HG03103 (cell line): ENCODE data around the gene SLC29A2.

Source experiments
- ATAC-seq: cut with Tn5 transposase; IDR thresholded peaks from one replicate; pipeline ENCODE4 v1.9.1; 2021; ENCODE audit warnings: low read depth; ENCODE audit not compliant: unreplicated experiment

SLC29A2 gene, protein sequence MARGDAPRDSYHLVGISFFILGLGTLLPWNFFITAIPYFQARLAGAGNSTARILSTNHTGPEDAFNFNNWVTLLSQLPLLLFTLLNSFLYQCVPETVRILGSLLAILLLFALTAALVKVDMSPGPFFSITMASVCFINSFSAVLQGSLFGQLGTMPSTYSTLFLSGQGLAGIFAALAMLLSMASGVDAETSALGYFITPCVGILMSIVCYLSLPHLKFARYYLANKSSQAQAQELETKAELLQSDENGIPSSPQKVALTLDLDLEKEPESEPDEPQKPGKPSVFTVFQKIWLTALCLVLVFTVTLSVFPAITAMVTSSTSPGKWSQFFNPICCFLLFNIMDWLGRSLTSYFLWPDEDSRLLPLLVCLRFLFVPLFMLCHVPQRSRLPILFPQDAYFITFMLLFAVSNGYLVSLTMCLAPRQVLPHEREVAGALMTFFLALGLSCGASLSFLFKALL

DNA sequence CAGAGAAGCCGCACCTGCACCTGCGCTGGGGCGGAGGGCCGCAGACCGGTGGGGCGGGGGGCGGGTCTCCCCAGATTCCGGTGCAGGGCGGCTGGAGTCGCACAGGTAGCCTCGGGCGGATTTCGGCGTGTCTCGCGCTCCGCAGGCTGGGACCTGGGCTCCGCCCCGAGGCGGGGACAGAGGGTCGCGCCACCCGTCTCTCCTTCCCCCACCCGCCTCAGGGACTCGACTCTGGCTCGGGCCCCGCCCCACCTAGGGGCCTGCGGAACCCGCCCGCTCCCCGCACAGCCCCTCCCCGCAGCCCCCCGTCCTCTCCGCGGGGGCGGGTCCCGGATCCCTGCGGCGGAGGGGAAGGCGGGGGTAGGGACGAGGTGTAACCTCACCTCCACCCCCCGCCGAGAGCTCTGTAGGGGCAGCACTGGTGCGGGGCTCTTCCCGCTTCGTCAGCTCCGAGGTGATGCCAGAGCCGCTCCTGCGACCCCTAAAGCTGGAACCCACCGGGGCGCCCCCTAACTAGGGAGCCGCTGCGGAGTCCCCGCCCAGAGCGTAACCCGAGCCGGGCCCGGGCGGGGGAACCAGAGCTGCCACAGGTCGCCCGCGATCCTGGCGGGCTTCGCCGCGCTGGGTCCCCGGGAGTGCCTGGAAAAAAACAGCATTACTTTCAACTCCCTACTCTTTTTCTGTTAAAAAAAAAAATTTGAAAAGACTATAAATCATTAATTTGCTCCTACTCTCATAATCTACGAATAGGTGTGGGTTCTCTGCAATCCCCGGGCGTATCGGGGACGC, at the start of gene SLC29A2:
TSS of gene SLC29A2 (minus strand) at position 134 of the 789 bp plus-strand sequence. CDS start 169 bp downstream, outside the sequence.
- ATAC-seq: peak; percentile 49

DNA sequence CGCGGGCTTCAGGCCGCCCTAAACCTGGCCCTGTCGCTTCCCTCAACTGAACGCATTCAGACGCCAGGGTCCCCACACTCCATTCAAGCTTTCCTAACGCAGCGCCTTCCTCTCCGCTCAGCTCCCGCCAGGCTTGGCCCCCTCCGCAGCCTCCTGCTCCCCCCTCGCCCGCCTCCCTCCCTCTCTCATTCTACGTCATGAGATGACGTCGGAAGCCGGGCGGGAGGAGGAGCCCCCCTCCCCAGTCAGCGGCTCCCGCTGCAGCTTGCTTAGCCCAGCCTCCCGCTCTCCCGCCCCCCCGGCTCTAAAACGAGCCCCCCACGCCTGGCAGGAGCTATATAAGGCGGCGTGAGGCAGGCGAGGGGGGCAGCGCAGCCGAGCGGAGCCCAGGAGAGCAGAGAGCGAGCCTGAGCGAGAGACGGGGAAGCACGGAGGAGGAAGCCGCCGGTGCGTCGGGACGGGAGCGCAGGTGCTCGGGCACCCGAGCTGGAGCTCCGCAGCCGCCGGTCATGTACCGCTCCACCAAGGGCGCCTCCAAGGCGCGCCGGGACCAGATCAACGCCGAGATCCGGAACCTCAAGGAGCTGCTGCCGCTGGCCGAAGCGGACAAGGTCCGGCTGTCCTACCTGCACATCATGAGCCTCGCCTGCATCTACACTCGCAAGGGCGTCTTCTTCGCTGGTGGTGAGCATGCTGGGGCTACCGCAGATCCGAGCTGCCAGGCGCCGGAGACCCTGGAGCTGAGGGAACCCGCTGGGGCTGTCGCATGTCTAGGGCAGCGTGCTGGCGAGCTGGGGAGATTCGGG, 49.3 kb upstream of the SLC29A2 start, which contains the start of gene NPAS4:
TSS of gene NPAS4 (plus strand) at position 365 of the 806 bp plus-strand sequence. CDS start at position 510, 145 bp downstream.
- ATAC-seq: no peak

DNA sequence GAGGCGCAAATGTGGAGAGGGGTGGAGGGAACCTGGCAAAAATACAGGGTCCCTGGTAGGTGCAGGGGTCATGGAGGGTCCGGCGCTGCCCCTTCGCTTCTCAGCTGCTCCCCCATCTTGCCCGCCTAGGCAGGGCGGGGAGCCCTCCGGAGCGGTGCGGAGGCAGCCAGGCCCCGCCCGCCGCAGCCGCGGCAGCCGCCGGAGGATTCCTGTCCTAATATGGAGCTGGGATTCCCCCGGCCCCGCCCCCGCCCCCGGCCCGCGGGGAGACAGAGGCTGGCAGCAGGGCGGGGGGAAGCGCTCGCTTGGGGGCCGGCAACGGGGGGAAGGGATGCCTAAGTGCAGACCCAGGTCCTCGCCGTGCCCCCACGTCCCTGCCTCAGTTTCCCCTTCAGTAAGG, 48.3 kb upstream of the SLC29A2 start:
- ATAC-seq: no peak

DNA sequence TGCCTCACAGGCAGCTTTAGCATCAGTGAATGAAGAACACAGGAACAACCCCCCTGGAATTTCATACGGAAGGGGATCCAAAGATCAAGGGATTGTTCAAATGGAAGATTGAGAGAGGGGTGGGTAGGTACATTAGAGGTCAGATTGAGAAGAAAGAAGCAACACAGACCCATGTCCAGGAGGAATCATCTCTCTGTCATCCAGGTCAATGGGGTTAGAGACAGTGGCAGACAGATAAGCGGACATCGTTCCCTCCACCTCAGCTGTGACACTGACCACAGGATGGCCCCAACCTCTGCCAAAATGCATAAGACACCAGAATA, 47.4 kb upstream of the SLC29A2 start:
- no peak for ATAC-seq

DNA sequence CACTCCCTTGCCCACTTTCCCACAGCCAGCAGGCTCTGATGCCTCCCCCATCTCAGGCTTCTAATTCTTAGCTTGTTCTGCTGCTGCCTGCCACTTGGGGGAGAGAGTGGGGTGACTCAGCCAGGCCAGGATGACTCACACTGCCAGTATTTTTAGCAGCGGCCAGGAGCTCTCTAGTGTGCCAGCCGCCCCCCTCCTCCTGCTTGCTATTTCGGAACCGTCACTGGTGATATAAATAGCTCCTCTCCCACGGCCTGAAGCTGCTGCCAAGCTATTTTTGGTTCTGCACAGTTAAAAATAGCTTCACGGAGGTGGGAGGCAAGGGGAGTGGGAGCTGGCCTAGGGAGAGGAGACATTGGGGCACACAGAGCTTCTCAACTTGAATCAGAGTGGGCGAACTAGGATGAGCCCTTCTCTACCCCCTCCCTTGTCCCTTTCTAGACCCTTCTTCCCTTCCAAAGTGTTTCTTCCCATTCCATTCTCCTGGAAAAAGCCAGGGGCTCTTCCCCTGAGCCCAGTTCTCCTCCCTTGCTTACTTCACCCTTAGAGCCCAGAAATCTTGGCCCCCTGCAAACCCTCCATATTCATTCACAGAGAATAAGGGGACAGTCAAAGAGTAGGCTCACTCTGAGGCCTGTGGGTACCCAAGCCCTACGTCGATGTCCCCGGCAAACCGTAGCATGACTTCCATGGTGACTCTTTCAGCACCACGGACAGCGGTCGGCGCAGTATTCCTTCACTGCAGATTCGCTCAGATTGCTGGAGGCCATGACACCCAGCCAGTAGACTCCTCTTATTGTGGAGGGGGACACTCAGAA, 46.8 kb upstream of the SLC29A2 start:
- peak; percentile 45 for ATAC-seq

DNA sequence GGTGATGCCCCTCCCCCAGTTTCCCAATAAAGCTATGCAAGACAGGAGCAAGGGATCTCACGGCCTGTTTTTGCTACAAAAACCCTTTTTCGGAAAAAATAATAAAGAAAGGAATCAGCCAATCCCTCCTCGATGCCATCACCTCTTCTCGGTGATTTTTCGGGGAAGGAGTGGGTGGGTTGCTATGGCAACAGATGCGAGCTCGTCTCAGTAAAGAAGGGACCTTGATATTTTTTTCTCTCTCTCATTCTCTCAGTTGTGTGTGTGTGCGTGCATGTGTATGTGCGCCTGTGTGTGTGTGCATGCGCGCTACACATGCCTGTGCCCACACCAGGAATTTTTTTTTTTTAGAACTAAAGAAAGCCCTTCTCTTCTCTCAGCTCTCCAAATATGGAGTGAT, 45.4 kb upstream of the SLC29A2 start:
- ATAC-seq: no peak

DNA sequence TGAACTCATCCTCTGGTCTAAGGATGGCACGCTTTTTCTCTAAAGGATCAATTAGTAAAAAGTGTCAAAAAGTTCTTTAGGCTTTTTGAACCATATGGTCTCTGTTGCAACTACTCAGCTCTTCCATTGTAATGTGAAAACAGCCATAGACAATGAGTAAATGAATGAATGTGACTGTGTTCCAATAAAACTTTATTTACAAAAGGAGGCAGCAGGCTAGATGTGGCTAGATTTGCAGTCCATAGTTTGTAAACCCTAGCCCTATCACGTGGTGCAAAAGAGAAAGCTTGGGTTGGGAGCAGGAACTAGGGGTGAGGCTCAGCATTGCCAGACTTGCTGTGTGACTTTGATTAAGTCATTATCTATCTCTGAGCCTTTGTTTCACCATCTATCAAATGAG, 43.9 kb upstream of the SLC29A2 start:
- ATAC-seq: no peak

DNA sequence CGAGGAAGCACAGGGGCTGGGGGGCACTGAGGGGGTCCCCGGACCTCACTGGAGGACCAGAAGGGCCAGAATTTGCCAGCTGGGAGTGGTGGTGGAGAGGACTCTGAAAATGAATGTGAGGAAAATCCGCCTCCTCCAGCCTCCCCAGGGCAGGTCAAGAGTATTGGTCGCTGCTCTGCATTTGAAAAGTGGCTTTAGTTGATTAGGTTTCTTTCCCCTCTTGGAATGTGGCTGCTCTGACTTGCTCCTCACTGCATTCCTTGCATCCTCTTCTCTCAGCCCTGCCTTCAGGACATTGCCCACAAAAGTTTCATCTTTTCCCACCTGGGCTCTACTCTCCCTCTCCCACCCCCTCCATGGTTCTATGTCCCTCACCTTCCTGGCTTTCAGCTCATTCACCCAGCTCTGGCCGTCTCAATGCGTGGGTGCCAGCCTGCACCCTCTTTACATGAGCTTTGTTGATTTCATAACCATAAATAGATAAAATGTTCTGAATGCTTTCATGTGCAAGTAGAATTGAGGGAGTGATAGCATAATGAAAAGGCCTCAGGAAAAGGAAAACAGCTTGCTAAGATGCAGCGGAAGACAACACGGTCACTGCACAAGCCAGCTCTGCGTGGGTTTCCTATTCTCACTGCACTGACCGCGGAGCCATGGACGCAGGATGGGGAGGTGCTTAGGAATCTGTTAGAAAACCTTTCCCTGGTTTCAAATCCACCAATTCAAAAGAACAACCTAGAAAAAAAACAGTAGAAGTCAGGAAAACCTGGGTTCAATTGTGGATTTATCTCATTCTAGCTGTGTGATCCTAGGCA, 42.8 kb upstream of the SLC29A2 start:
- ATAC-seq: no peak

DNA sequence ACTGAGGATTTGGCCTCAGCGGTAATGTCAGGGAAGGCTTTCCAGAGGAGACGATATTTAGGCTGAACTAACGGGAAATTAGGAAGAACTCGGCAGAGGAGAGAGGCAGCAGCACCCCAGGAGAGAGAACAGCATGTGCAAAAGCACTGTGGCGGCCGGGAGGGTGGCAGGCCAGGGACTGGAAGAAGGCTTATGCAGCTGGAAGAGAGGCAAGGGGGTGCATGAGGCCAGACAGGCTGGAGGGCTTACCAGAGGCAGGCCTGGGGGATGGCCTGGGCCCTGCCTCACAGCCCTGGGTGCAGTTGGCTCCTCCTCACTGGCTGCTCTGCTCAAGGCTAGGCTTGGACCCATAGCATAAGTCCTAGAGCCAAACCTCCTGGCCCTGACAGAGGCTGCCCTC, 41.6 kb upstream of the SLC29A2 start:
- no peak for ATAC-seq

DNA sequence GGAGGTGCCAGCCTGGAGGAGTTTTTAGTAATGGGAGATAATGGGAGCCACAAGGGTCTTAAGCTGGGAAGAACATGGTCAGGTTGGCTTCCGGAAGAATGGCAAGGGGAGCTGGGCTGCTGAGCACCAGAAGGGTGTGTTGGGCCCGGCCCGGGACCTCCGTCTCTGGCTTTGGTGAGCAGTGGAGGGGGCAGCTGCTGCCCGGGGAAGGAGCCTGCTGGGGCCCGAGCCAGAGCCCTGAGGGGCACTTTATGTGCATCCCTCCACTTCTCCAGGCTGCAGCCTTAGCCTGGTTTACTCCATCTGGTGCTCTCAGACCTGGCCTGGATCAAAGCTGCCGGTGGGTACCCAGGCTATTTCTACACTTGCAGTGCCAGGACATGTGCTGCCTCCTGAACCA, 40.5 kb upstream of the SLC29A2 start:
- no peak for ATAC-seq

DNA sequence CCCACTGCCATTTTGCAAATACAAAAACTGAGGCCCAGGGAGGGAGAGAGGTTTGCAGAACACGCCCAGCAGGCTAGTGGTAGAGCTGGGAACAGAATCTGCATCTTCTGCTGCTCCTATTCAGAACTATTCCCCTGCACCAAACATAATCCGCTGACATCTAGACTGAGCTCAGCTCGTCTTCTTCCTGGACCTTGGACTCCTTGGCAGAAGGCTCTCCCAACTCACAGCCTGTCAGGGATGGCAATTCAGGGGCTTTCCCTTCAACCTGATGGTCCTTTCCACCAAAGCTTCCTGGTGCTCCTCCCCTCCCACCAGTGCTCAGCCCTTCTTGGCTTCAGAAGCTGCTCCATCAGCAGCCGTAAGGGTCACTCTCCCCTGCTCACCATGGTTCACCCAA, 39.8 kb upstream of the SLC29A2 start:
- ATAC-seq: no peak

DNA sequence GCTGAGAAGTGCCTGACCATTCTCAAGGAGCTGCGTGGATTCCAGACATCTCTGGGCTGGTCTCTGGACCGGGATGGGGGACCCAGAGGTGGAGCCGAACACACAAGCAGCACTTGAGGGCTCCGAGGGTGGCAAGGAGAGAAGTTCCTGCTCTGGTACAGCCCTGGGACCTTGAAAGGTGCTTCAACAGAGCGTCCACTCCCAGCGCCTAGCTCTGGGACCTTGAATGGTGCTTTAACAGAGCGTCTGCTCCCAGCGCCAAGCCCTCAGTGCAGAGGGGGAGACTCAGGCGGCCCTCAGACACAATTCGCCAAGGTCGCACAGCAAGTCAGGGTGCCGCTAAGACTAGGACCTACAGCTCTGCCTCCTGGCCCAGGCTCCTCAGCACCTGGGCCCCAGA, 38.6 kb upstream of the SLC29A2 start:
- ATAC-seq: no peak

DNA sequence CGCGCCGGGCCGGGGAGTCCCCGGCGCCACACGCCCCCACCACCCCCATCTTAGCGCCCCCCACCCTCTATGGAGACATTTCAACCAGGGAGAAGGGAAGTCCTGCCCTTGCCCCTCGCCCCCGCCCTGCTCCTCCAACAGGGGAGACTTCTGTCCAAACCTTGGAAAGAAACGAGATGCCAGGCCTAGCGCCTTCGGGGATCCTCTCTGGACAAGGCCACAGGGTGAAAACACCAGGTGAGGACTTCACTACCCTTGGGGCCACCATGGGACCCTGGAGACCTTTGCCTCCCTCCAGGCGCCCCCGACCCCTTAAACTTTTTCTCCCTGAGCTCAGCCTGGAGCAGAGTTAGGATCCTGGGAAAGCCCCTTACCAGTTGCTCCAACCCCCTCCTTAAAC, 37.7 kb upstream of the SLC29A2 start:
- no peak for ATAC-seq

DNA sequence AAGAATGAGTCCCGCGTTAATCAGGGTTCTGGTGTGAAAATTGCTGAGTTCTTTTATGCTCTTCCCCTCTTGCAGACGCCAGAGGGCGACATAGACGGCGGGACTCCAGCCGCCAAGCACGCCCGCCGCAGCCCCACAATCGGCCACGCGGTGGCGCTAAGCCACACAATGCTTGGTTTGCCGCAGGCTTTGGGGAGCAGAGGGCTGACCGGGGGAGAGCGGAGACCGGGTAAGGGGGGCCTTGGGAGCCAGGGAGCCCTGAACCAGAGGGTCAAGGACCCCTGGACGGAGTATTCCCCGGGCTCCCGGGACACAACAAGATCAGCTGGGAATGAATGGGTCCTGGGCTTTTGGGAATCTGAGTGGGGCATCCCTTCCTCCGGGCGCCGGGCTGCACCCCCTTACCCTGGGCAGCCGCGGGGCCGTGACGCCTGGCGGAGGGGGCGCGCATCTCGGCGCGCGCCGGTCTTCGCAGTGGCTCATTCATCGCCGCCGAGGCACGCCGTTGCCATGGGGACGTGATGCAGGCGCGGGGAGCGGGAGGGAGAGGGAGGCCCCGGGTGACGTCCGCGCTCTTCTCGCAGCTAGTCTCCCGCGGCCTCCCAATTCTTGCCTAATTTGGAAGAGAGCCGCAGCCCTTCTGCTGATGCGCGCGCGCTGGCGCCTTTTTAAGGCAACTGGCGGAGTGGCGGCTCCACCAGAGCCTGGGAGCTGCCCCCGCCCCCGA, 37.1 kb upstream of the SLC29A2 start:
- no peak for ATAC-seq

DNA sequence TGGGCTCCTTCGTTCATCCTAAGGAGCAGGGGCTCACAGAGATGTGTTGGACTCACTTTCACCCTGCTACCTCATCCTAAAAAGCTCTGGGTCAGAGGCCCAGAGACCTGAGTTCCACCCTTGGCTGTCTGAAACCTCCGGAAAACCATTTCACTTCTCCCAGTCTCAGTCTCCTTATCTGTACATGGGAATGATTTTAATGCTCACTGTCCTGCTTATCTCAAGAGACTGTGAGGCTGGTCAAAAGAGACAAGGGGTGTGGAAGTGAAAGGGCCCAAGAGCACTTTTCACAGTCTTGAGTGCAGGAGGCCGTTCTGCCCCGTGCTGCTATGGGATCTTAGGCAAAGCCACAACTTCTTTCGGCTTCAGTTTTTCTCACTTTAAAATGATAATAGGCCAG, 36.1 kb upstream of the SLC29A2 start:
- ATAC-seq: no peak

DNA sequence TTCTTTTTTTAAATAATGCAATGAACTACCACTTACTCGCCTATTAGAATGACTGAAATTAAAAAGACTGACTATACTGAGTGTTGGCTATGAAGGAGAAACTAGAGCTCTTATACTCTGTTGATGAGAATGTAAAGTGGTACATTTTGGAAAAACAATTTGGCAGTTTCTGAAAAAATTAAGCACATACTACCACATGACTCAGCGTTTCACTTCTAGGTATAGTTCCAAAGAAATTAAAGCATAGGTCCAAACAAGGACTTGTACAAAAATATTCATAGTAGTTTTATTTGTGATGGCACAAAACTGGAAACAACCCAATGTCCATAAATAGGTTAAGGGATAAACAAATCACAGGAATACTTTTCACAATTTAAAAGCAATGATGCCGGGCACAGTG, 22.4 kb upstream of the SLC29A2 start:
- no peak for ATAC-seq

DNA sequence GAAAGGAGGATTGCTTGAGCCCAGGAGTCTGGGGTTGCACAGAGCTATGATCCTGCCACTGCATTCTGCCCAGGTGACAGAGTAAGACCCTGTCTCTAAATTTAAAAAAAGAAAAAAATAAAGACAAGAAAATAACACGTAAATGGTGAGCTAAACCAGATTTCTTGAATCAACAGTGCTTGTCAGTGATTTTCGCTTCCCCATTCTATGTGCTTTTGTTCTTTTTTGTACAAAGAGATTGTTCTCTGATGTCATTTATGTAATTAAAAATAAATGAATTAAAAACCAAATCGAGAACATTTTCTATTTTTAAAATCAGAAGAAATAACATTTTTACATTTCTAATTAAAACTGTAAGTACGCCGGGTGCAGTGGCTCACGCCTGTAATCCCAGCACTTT, 19.8 kb upstream of the SLC29A2 start:
- ATAC-seq: no peak

DNA sequence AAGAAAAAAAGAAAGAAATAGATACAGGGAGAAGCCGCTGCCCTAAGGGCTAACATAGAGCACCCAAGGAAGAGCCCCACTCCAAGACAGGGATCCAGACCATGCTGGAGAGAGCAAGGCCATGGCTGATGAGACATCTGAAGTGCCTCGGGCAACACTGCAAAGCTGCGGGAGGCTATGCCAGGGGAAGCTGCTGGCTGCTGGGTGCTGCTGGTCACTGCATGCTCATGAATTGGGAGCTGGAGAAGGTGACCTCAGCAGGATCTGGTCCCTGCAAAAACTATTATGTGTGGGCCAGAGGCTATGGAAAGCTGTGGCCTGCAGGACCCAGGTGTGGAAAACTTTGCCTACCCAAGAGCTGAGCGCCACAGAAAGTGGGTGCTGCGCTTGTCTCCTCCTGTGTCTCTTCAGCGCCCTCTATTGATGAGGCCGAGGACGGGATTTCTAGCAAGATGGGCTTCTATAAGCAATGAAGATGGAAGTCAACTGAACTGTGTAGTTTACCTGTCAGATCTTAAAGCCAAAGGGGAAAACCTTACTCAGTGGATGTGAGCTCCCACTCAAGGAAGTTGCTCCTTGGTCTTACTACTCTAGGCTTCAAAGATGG, 17.3 kb upstream of the SLC29A2 start:
- no peak for ATAC-seq
